ENCODE measurements around the gene PLSCR1. TPM values are rescaled to one million over a fixed set of nuclear protein-coding genes. Genes with fewer than 3 reads are reported as not detected.
A peak's percentile ranks its signal among the peaks of the same experiment; 100 is the strongest.

PLSCR1 gene
- total RNA-seq, 1 experiment from 2014 or later, result 69.2 TPM

DNA sequence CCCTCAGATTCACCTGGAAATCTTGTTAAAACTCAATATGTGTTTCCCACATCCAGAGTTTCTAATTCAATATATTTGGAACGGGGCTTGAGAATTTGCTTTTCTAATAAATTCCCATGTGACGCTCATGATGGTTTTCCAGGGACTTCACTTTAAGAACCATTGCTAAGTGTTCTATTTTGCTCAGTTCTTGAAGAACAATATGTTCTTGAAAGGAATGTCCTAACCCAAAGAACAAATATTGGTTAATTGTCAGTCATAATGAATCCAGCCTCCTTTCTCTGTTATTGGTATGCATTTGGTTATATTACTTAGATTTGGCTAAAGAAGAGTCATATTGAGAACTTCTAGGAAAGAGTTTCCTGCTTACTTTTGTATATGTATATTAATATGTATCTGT, 70.7 kb downstream of the PLSCR1 start:
- DNase-seq (ENCODE audit: low spot score), result no peak

DNA sequence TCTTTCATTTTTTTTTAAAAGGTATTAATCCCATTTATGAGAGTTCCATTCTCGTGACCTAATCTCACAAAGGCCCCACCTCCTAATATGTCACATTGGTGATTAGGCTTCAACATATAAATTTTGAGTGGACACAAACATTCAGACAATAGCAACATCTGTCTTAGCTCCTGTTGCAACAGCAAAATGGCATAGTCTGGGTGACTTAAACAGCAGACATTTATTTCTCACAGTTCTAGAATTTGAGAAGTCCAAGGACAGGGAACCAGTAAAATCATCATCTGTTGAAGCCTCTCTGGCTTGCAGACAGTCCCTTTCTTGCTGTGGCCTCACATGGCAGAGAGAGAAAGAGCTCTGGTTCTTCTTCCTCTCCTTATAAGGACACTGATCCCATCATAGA, 71.8 kb downstream of the PLSCR1 start:
- DNase-seq (ENCODE audit: low spot score), result no peak

DNA sequence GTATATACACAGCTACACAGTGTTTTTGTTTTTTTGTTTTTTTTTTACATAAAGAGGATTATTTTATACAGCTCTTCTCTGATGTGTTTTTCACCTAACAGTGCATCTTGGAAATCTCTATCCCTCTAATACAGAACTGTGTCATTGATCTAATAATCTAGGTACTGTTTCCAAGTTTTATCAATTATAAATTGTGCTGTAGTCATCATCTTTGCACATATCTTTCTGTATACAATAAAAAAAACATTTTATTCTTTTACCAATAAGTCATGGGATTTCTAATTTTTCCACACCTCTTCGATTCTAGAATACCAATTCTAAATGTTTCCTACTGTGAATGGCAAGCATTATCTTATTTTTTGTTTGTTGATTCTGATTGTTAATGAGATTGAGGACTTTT, 73.4 kb downstream of the PLSCR1 start:
- no peak for DNase-seq (ENCODE audit: low spot score)

DNA sequence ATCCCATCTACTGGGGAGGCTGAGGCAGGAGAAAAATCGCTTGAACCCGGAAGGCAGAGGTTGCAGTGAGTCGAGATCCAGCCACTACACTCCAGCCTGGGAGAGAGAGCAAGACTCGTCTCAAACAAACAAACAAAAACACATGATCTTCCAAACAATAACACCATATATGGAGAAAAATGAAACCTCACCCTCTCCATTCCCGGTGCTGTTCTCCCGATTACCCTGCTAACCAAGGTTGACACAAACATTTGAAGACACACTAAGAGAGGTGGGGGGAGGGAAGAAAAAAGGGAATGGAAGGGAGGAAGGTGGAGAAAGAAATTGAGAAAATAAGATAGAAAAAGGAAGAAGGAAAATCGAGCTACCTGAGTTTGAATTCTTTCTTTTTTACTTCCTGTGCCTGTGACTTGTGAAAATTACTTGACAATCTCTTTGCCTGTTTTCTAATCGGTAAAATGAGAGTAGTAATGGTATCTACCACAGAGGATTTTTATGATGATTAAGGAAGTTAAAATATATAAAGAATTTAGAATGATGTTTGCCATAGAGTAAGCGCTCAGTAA, 73.9 kb downstream of the PLSCR1 start:
- DNase-seq (ENCODE audit: low spot score), result no peak

DNA sequence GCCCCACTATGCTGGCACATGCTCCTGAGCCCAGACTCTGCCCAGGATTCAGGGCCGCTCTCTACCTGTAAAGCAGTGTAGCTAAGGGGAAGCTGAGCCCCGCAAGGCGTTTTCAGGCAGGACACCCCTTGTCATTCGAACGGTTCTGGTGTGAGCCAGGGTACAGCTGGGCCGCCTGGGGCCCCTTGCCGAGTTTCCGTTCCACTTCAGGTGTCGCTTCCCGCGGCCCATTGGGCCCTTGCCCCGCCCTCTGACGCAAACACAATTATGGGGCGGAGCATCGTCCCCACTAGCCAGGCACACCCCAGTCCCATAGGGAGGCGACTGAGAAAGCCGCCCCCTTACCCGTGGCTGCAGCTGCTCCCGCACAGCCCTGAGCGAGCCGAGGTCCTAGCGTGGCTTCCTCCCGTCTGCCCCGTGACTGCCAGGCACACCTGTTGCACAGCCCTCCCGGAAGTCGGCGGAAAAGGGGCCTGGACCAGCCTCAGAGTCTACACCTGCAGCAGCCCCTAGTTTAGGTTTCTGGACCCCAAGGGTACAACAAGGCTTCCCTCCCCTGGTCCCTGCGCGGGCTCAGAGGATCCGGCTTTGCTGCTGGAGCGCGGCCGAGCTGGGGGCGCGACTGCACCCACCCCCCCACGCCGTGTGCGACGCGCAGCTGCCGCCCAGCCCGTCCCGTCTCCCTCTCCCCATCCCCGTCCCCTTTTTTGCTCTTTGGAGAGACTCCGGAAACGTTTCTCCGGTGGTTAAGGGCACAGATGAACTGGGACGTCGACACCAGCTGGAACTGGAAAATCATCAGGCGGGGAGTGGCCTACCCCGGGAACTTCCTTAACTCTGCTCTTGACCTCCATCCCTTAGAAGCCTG, 75.0 kb downstream of the PLSCR1 start, which contains the start of gene PLSCR2:
PLSCR2 (minus strand) TSS at position 412 of the 868 bp plus-strand sequence. CDS start 9,657 bp downstream, outside the sequence.
- peak; percentile 14 for DNase-seq (ENCODE audit: low spot score)

DNA sequence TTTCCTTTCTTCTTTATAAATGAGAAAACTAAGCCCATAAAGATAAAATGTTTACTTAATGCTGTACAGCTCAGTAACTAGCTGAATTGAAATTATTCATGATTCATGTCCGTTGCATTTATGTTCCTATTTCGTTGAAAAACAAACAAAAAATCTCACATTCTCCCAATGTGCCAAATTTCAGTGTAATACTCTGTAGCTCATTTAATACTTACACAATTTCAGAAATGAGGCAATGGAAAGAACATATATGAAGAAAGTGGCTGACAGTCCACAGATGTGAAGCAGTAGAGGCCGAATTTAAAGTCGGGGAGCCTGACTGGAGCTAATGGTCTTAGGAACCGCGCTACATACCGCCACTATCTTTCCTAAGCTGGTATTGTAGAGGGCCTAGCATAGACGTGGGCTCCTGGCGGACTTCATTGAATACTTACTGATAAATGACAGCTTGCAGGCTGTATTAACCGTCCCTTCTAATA, 75.7 kb downstream of the PLSCR1 start:
- DNase-seq (ENCODE audit: low spot score), result no peak

DNA sequence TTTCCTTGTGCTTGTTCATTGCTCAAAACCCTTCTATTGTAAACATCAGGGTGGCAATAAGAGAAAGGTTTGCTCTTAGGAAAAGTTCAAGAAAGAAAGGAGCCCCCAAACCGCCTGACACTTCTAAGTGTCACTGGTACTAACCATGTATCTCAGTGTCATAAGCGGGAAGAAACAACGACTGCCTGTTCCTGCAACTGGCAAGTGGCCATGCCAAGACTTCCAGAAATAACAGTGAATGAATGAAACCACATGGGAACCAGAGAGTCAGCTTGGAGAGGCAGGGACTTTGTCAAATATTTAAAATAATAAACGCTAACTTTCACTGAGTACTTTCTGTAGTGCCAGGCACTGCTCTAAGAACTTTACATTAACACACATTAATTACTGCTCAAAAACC, 76.2 kb downstream of the PLSCR1 start:
- no peak for DNase-seq (ENCODE audit: low spot score)

DNA sequence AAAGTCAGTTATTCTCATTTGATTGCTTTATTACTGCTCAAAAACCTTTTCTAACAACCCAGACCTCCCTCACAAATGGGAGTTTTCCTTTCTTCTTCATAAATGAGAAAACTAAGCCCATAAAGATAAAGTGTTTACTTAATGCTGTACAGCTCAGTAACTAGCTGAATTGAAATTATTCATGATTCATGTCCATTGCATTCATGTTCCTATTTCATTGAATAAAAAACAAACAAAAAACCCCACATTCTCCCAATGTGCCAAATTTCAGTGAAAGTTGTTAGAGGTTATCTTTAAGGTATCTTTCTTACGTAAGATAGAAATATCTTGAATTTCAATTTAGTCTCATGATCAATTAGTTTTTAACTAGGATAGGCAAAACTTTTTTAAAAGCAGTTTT, 77.8 kb downstream of the PLSCR1 start:
- DNase-seq (ENCODE audit: low spot score), result no peak

DNA sequence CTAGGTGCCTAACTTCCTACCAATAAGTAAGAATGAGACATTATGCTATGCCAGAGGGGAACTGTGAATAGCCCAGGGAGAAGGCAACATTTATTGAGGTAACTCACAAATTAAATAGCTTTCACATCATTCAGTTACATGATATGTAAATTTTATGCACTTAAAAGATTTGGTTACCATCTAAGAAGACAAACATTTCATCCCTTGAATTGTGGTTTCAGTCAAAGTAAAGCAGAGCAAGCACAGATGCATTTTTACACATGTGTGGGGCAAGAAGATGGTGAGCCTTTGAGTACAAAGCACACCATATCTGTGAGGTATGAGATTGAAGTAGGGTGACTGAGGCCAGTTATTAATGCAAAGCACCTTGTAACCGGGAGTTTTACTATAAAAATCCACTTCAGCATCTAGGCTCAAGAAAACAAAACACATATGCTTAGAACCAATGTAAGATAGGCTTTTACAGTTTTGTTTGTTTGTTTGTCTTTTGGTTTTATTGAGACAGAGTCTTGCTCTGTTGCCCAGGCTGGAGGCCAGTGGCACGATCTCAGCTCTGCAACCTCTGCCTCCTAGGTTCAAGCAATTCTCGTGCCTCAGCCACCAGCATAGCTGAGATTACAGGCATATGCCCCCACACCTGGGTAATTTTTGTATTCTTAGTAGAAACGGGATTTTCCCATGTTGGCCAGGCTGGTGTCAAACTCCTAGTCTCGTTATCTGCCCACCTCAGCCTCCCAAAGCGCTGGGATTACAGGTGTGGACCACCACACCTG, 78.5 kb downstream of the PLSCR1 start:
- no peak for DNase-seq (ENCODE audit: low spot score)

Other genes with a start within 250 kb of the PLSCR1 start
- gene PLSCR2, start 75.0 kb downstream of the PLSCR1 start, total RNA-seq (2014; rRNA removed; shearing (Covaris generic)), result not detected in 2 replicates
- not detected in 2 replicates for gene PLSCR5, start 60.7 kb upstream of the PLSCR1 start, total RNA-seq (2014; rRNA removed; shearing (Covaris generic))